GM18511 (cell line): ENCODE data around the gene UCHL5.
"Not testable (repeated sequence)": the region's sequence is repeated elsewhere in the genome, so short reads cannot be mapped to it uniquely, and the experiment has no call there.

Source experiments
- ATAC-seq: cut with Tn5 transposase; IDR thresholded peaks from one replicate; pipeline ENCODE4 v1.9.1; 2021; ENCODE audit warnings: mild to moderate bottlenecking, moderate library complexity; ENCODE audit not compliant: unreplicated experiment

UCHL5 gene

GRCh38 chr1:193066606-193067005 lies 7.4 kb upstream of the UCHL5 start:
- ATAC-seq = no peak

GRCh38 chr1:193065954-193066353 lies 6.8 kb upstream of the UCHL5 start:
- ATAC-seq = no peak

GRCh38 chr1:193062698-193063463 lies 3.7 kb upstream of the UCHL5 start:
- ATAC-seq = no peak

GRCh38 chr1:193060938-193061337 lies 1.8 kb upstream of the UCHL5 start:
- ATAC-seq = no peak

- no peak for ATAC-seq
Measured at GRCh38 chr1:193060406-193060805, 1.2 kb upstream of the UCHL5 start.

GRCh38 chr1:193060115-193060403 lies 899 bp upstream of the UCHL5 start:
- ATAC-seq = no peak

GRCh38 chr1:193058529-193059281 lies 455 bp downstream of the UCHL5 start:
- ATAC-seq = peak; percentile 42

- ATAC-seq = no peak
Measured at GRCh38 chr1:193054169-193054675, 4.9 kb downstream of the UCHL5 start.

GRCh38 chr1:193048913-193049312 lies 10.2 kb downstream of the UCHL5 start:
- not testable (repeated sequence) for ATAC-seq

- ATAC-seq = no peak
Measured at GRCh38 chr1:193042766-193043691, 16.1 kb downstream of the UCHL5 start.

- ATAC-seq = no peak
Measured at GRCh38 chr1:193040011-193040410, 19.1 kb downstream of the UCHL5 start.

GRCh38 chr1:193036337-193037047 lies 22.7 kb downstream of the UCHL5 start:
- no peak for ATAC-seq

GRCh38 chr1:193033610-193034009 lies 25.6 kb downstream of the UCHL5 start:
- ATAC-seq = no peak

GRCh38 chr1:193032643-193033427 lies 26.3 kb downstream of the UCHL5 start:
- ATAC-seq = not testable (repeated sequence)

GRCh38 chr1:193031431-193031830 lies 27.7 kb downstream of the UCHL5 start:
- no peak for ATAC-seq

- no peak for ATAC-seq
Measured at GRCh38 chr1:193030280-193030679, 28.9 kb downstream of the UCHL5 start.

GRCh38 chr1:193025218-193025617 lies 33.9 kb downstream of the UCHL5 start:
- no peak for ATAC-seq

- peak; percentile 79 for ATAC-seq
Measured at GRCh38 chr1:193019442-193020026, 39.6 kb downstream of the UCHL5 start.

GRCh38 chr1:193016788-193017187 lies 42.4 kb downstream of the UCHL5 start:
- ATAC-seq = no peak
